A673 (cell line): ENCODE measurements around the gene KCNG2. TPM values are rescaled to one million over a fixed set of nuclear protein-coding genes. Genes with fewer than 3 reads are reported as not detected.

Source experiments
- BruUV-seq: library from RNA; stranded (reverse); fragments of 400-500 nt; replicated peaks from 2 replicates; lab custom pipeline; 2021; lab: Mats Ljungman, UMichigan
- CTCF ChIA-PET: fragments of 300-600 bp; sonication (Branson Sonifier 250); formaldehyde crosslinking; loops from one replicate; lab custom pipeline; 2022; ENCODE audit warnings: antibody characterized with exemption; lab: Charles Lee
- POLR2A ChIA-PET: fragments of 300-600 bp; sonication (Branson Sonifier 250); formaldehyde crosslinking; loops from one replicate; lab custom pipeline; 2022; ENCODE audit warnings: antibody characterized with exemption; ENCODE audit not compliant: low non-redundant PET; lab: Charles Lee
- DNase-seq: peaks from one replicate; pipeline ENCODE4 v3.0.0-alpha.2; 2015; ENCODE audit warnings: low spot score
- H3K27ac ChIP-seq: fragments of 200-600 bp; sonication (generic); 2 replicates; pipeline ENCODE4 v1.5.1; 2016; ENCODE audit warnings: mixed run types, low read depth, mild to moderate bottlenecking, mixed read lengths, antibody characterized with exemption, low read length; ENCODE audit not compliant: poor library complexity, severe bottlenecking
- H3K27me3 ChIP-seq: fragments of 200-600 bp; sonication (generic); replicated peaks from 2 replicates; pipeline ENCODE4 v1.6.1; 2017; ENCODE audit warnings: mixed run types, low read depth, mild to moderate bottlenecking, mixed read lengths, antibody characterized with exemption, low read length; ENCODE audit not compliant: insufficient read depth, poor library complexity
- H3K36me3 ChIP-seq: fragments of 200-600 bp; sonication (generic); 2 replicates; pipeline ENCODE4 v1.6.1; 2016; ENCODE audit warnings: mixed run types, mild to moderate bottlenecking, mixed read lengths, antibody characterized with exemption, low read length; ENCODE audit not compliant: insufficient read depth, poor library complexity, severe bottlenecking
- H3K4me1 ChIP-seq: fragments of 200-600 bp; sonication (generic); 2 replicates; pipeline ENCODE4 v1.6.1; 2017; ENCODE audit warnings: mixed run types, mild to moderate bottlenecking, mixed read lengths, antibody characterized with exemption, low read length; ENCODE audit not compliant: insufficient read depth, poor library complexity, severe bottlenecking
- H3K4me3 ChIP-seq: fragments of 200-600 bp; sonication (generic); 2 replicates; pipeline ENCODE4 v1.5.1; 2016; ENCODE audit warnings: low read depth, mixed run types, mild to moderate bottlenecking, mixed read lengths, low read length; ENCODE audit not compliant: poor library complexity, severe bottlenecking
- H3K9me3 ChIP-seq: fragments of 200-600 bp; sonication (generic); 2 replicates; pipeline ENCODE4 v1.6.1; 2016; ENCODE audit warnings: mixed run types, low read depth, mild to moderate bottlenecking, mixed read lengths, antibody characterized with exemption, low read length; ENCODE audit not compliant: poor library complexity, severe bottlenecking
- CTCF ChIP-seq: fragments of 300-800, 200-600 bp; sonication (generic); conservative IDR thresholded peaks from 2 replicates; pipeline ENCODE4 v1.5.1; 2017; ENCODE audit warnings: low read depth, mild to moderate bottlenecking, antibody characterized with exemption, low read length, moderate library complexity, mixed read lengths
- EZH2 ChIP-seq: fragments of 200-600 bp; sonication (generic); IDR thresholded peaks from 2 replicates; pipeline ENCODE4 v1.6.1; 2017; ENCODE audit warnings: borderline replicate concordance, low read depth, mild to moderate bottlenecking, mixed read lengths, antibody characterized with exemption, low read length; ENCODE audit not compliant: poor library complexity, severe bottlenecking
- intact Hi-C: fragments of 100-400 bp; cut with micrococcal nuclease; formaldehyde crosslinking; loops from one replicate; pipeline ENCODE4 v1.10.0; 2022; ENCODE audit not compliant: unreplicated experiment
- total RNA-seq: library from RNA; stranded (reverse); gene quantifications from 2 replicates; pipeline ENCODE4 v1.2.3, GENCODE V29; 2021

KCNG2 gene
- total RNA-seq, 1 experiment from 2014 or later, result not detected

GRCh38 chr18:79903071-79903635, 105.4 kb downstream of the KCNG2 start:
- Histone ChIP-seq H3K27me3 (no peaks in the 10 kb centered on the region), H3K4me3 (no peak overlapping the region), H3K9me3 (peaks cover 29% of the 10 kb centered on the region), H3K4me1 (no peaks in the 10 kb centered on the region), H3K36me3 (peaks cover 8% of the 10 kb centered on the region), H3K27ac (no peak overlapping the region)
- TF ChIP-seq EZH2, result no peak
- TF ChIP-seq CTCF, result no peak
- ChIA-PET POLR2A (no interaction called here), CTCF (no interaction called here)
- DNase-seq, result no peak
- intact Hi-C loops, result no loop called here
- no TSS peak for BruUV-seq

- no peak overlapping the region for H3K4me3 ChIP-seq
- intact Hi-C loops, result no loop called here
- H3K27me3 ChIP-seq, result no peaks in the 10 kb centered on the region
- no peaks in the 10 kb centered on the region for H3K4me1 ChIP-seq
- DNase-seq, result no peak
- H3K27ac ChIP-seq, result no peak overlapping the region
- no peak for TF ChIP-seq EZH2
- TF ChIP-seq CTCF, result no peak
- ChIA-PET CTCF (no interaction called here), POLR2A (no interaction called here)
- peaks cover 21% of the 10 kb centered on the region for H3K9me3 ChIP-seq
- peaks cover 8% of the 10 kb centered on the region for H3K36me3 ChIP-seq
- BruUV-seq, result no TSS peak
These were observed 106.1 kb downstream of the KCNG2 start for GRCh38 chr18:79903787-79904356.

- DNase-seq, result no peak
- ChIA-PET CTCF (no interaction called here), POLR2A (no interaction called here)
- Histone ChIP-seq H3K36me3 (peaks cover 8% of the 10 kb centered on the region), H3K27me3 (no peaks in the 10 kb centered on the region), H3K4me1 (no peaks in the 10 kb centered on the region), H3K9me3 (peaks cover 15% of the 10 kb centered on the region), H3K27ac (no peak overlapping the region), H3K4me3 (no peak overlapping the region)
- no TSS peak for BruUV-seq
- intact Hi-C loops, result no loop called here
- TF ChIP-seq CTCF (no peak), EZH2 (no peak)
These were observed 106.8 kb downstream of the KCNG2 start for GRCh38 chr18:79904357-79905147.
